Neural progenitor cell (in vitro differentiated cells): ENCODE measurements around the gene LPP.

ENCODE experiments used
- CTCF ChIP-seq: fragments of 200-600 bp; sonication (generic); IDR thresholded peaks from 2 replicates; pipeline ENCODE4 v1.5.1; 2017; ENCODE audit warnings: antibody characterized with exemption, mild to moderate bottlenecking
- EZH2 ChIP-seq: fragments of 200-600 bp; sonication (generic); IDR thresholded peaks from 2 replicates; pipeline ENCODE4 v1.6.1; 2017; ENCODE audit warnings: antibody characterized with exemption, mild to moderate bottlenecking, moderate library complexity

GRCh38 chr3:188706176-188706575 is 552.2 kb downstream of the LPP start:
- no peak for TF ChIP-seq CTCF
- TF ChIP-seq EZH2 = no peak
